ENCODE measurements around the gene NCK2.

DNA sequence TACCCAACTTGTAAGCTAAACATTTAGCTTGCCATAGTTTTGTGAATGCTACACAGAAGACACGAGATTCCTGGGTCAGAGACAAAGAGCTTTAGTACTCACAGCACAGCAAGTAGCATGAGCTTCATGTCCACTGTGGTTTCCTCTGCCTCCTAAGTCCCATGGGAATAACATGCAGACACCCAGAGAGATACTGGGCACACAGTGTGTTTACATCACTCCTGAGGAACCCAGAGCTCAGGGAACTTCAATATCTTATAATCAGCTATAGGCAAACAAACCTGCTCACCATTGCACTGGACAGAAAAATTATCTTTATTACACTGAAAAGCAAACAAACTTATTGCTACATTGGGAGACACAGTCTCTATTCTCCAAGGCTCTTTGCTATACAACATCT, 14.5 kb upstream of the NCK2 start:
- TF ChIP-seq, protein P1, sequence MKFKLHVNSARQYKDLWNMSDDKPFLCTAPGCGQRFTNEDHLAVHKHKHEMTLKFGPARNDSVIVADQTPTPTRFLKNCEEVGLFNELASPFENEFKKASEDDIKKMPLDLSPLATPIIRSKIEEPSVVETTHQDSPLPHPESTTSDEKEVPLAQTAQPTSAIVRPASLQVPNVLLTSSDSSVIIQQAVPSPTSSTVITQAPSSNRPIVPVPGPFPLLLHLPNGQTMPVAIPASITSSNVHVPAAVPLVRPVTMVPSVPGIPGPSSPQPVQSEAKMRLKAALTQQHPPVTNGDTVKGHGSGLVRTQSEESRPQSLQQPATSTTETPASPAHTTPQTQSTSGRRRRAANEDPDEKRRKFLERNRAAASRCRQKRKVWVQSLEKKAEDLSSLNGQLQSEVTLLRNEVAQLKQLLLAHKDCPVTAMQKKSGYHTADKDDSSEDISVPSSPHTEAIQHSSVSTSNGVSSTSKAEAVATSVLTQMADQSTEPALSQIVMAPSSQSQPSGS (CRISPR knock-in tag; IDR thresholded peaks at IDR 0.05; ENCODE audit: borderline replicate concordance, low read depth): no peak
- TF ChIP-seq, protein P2, sequence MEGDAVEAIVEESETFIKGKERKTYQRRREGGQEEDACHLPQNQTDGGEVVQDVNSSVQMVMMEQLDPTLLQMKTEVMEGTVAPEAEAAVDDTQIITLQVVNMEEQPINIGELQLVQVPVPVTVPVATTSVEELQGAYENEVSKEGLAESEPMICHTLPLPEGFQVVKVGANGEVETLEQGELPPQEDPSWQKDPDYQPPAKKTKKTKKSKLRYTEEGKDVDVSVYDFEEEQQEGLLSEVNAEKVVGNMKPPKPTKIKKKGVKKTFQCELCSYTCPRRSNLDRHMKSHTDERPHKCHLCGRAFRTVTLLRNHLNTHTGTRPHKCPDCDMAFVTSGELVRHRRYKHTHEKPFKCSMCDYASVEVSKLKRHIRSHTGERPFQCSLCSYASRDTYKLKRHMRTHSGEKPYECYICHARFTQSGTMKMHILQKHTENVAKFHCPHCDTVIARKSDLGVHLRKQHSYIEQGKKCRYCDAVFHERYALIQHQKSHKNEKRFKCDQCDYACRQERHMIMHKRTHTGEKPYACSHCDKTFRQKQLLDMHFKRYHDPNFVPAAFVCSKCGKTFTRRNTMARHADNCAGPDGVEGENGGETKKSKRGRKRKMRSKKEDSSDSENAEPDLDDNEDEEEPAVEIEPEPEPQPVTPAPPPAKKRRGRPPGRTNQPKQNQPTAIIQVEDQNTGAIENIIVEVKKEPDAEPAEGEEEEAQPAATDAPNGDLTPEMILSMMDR (IDR thresholded peaks at IDR 0.05): no peak

Data from WTC11 (cell line).